Heart left ventricle (tissue), 16 donors: ENCODE results near the gene KRT6A. TPM values are rescaled to one million over a fixed set of nuclear protein-coding genes. Genes with fewer than 3 reads are reported as not detected.
A peak's percentile ranks its signal among the peaks of the same experiment; 100 is the strongest.
"Not testable (repeated sequence)": the region's sequence is repeated elsewhere in the genome, so short reads cannot be mapped to it uniquely, and the experiment has no call there.

Experiments used
- ATAC-seq, 4 donors: fragments of 200-7000 bp; cut with Tn5 transposase; one replicate each; pipeline ENCODE4 v1.9.1; 2020 to 2022; ENCODE audit warnings: moderate library complexity in 4 of 4, mild to moderate bottlenecking in 3 of 4, moderate number of reproducible peaks in 1 of 4
- DNase-seq, 5 donors: peaks; one replicate each; pipeline ENCODE4 v3.0.0-alpha.2; 2020
- H3K27ac ChIP-seq, 12 donors: fragments of 200-600 bp; sonication (generic) in 4 of 12; one replicate each; pipeline versions ENCODE4 v1.5.0 to v1.8.0; 2016 to 2022; ENCODE audit warnings: mild to moderate bottlenecking in 2 of 12
- H3K27me3 ChIP-seq, 9 donors: fragments of 200-600 bp; sonication (generic) in 2 of 9; one replicate each; pipeline versions ENCODE4 v1.5.1 to v1.8.0; 2016 to 2022; ENCODE audit warnings: mild to moderate bottlenecking in 3 of 9
- H3K36me3 ChIP-seq, 9 donors: fragments of 200-600 bp; sonication (generic) in 2 of 9; one replicate each; pipeline versions ENCODE4 v1.5.0 to v1.8.0; 2018 to 2022; ENCODE audit warnings: mild to moderate bottlenecking in 2 of 9
- H3K4me1 ChIP-seq, 12 donors: fragments of 200-600 bp; sonication (generic) in 4 of 12; one replicate each; pipeline versions ENCODE4 v1.5.0 to v1.8.0; 2016 to 2022; ENCODE audit warnings: mild to moderate bottlenecking in 3 of 12
- H3K4me3 ChIP-seq, 12 donors: fragments of 200-600 bp; sonication (generic) in 4 of 12; one replicate each; pipeline versions ENCODE4 v1.5.0 to v1.8.0; 2017 to 2022; ENCODE audit warnings: mild to moderate bottlenecking in 9 of 12, moderate library complexity in 4 of 12
- H3K9me3 ChIP-seq, 12 donors: fragments of 200-600 bp; sonication (generic) in 4 of 12; one replicate each; pipeline versions ENCODE4 v1.5.0 to v1.8.0; 2016 to 2022; ENCODE audit warnings: mild to moderate bottlenecking in 1 of 12
- CTCF ChIP-seq, 12 donors: fragments of 200-600 bp; sonication (generic) in 4 of 12; IDR thresholded peaks; one replicate each; pipeline versions ENCODE4 v1.5.0 to v1.8.0; 2018 to 2022; ENCODE audit warnings: antibody characterized with exemption in 12 of 12, mild to moderate bottlenecking in 5 of 12
- POLR2A ChIP-seq, 2 donors: fragments of 450-650 bp; IDR thresholded peaks; one replicate each; pipeline ENCODE4 v1.6.1; 2017; ENCODE audit warnings: antibody characterized with exemption in 2 of 2, mild to moderate bottlenecking in 2 of 2, moderate library complexity in 2 of 2
- WGBS, 4 donors: extraction: QIAGEN DNeasy Blood & Tissue Kit in 2 of 4; methylation state at CpG; one replicate each; pipeline versions ENCODE4 v1.1.5 to v1.1.7; 2013 to 2018; 5-methylcytosine and 5-hydroxymethylcytosine counted together
- intact Hi-C, 10 donors: fragments of 100-400 bp; cut with DNase I; formaldehyde crosslinking; loops; one replicate each; pipeline versions ENCODE4 v1.11.1 to v1.14.2; 2022
- polyA plus RNA-seq, 2 donors: library from polyadenylated mRNA; stranded (reverse); fragments of 200-250 nt; gene quantifications; one replicate each; pipeline ENCODE4 v1.2.3, GENCODE V29; 2013
- total RNA-seq, 9 donors: library from RNA; depleted of rRNA in 2 of 9; stranded (reverse); fragments of >200 nt in 2 of 9; fragmentation: NEBNext Ultra II Directional in 3 of 9; extraction: Animal tissue kit (Norgen Biotek cat#: 25700) in 3 of 9; gene quantifications; one replicate each; pipeline versions ENCODE4 v1.1.0 to v1.2.4, GENCODE V29; 2016 to 2023
- donor health status: ischemic (EF 13 %, LVEDD 7.1; RV severe dilation, severe dysfunction).
- donor health status: healthy with polysubstance abuse.
- donor health status: DM: no; HTN: yes; CAD: no.
- donor health status: DM: no; HTN: no; CAD: no.
- donor health status: ischemic (EF 25% LVEDD 6.9; RV normal size, moderate dysfunction).
- donor health status: ischemic (EF 25% LVEDD 5.7; RV mildly dilated, moderate dysfunction).
- donor health status: healthy.
- donor health status: DM: yes; HTN: yes; CAD: no.
- donor health status: ischemic (EF 35%, LVEDD 5.7; RV mildly dilated, moderate dysfunction).
- donor health status: nonischemic (EF 11% LVEDD 7.7; RV severe dilation, severe dysfunction).
- donor health status: DM: yes; HTN: yes; CAD: no.
- donor health status: PGD.
- donor health status: ischemic (EF 29% LVEDD 5.4; RV normal size, mild dysfunction).
- donor health status: nonischemic (EF 23%, LVEDD 6.1; RV moderate dilation, normal function).

KRT6A gene
- total and polyA plus RNA-seq, 11 donors, result 0.03 to 0.11 TPM; not detected in 9

GRCh38 chr12:52506858-52507715 is 14.0 kb upstream of the KRT6A start:
- H3K4me3 ChIP-seq, result no peak overlapping the region
- peaks cover 0 to 3% (median 0%) of the 10 kb centered on the region in 12 donors for H3K4me1 ChIP-seq
- peaks cover 0 to 29% (median 0%) of the 10 kb centered on the region in 9 donors for H3K27me3 ChIP-seq
- no peak overlapping the region for H3K27ac ChIP-seq
- ATAC-seq (peak in 3 of 4 donors; percentile 39 to 69 (median 51)), DNase-seq (no peak)
- WGBS, 4 donors, result 33 to 44% (median 38%) methylated on average over 4 of the region's 4 CpGs
- intact Hi-C loops, result loop anchor here (1.0 to 10.0 kb wide), 8 partner anchors 115 to 352 kb away; partner anchors contain the start of gene KRT84 (in 1 of the 10)
- TF ChIP-seq CTCF (IDR thresholded peaks at IDR 0.05) (peak; percentile 31 to 63 (median 49)), POLR2A (IDR thresholded peaks at IDR 0.05) (no peak)
- H3K36me3 ChIP-seq, result no peaks in the 10 kb centered on the region
- peaks cover 0 to 18% (median 5%) of the 10 kb centered on the region in 12 donors for H3K9me3 ChIP-seq

DNA sequence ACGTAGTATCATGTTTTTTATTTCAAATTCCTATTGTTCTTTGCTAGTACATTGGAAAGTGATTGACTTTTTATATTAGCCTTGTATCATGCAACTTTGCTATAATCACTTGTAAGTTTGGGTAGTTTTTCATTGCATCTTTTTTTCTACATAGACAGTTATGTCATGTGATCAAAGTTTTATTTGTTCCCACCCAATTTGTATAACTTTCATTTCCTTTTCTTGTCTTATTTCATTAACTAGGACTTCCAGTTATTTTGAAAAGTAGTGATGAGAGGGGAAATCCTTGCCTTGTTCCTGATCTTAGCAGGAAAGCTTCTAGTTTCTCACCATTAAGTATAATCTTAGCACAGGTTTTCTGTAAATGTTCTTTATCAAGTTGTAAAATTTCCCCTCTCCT is 9.8 kb upstream of the KRT6A start:
- intact Hi-C loops, result loop anchor here in 4 of 10 donors (10.0 kb wide), 2 partner anchors 118 to 348 kb away; partner anchors contain the start of gene KRT84 (in 1 of the 4)
- 83 to 91% (median 86%) methylated on average over 1 of the region's 1 CpG for WGBS, 4 donors
- DNase-seq (no peak), ATAC-seq (no peak)
- H3K4me1 ChIP-seq, result peaks cover 0 to 3% (median 0%) of the 10 kb centered on the region in 12 donors
- peaks cover 0 to 20% (median 0%) of the 10 kb centered on the region in 9 donors for H3K27me3 ChIP-seq
- TF ChIP-seq CTCF (IDR thresholded peaks at IDR 0.05) (no peak), POLR2A (IDR thresholded peaks at IDR 0.05) (no peak)
- no peak overlapping the region for H3K27ac ChIP-seq
- H3K36me3 ChIP-seq, result no peaks in the 10 kb centered on the region
- peaks cover 0 to 8% (median 0%) of the 10 kb centered on the region in 12 donors for H3K9me3 ChIP-seq
- H3K4me3 ChIP-seq, result no peak overlapping the region

DNA sequence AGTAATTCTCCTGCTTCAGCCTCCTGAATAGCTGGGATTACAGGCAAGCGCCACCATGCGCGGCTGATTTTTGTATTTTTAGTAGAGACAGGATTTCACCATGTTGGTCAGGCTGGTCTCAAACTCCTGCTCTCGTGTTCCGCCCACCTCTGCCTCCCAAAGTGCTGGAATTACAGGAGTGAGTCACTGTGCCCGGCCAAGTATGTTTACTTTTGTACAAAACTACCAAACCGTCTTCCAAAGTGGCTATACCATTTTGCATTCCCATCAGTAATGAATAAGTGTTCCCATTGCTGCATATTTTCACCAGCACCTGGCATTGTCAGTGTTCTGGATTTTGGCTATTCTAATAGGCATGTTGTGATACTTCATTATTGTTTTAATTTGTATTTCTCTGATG is 8.4 kb upstream of the KRT6A start:
- no peaks in the 10 kb centered on the region for H3K36me3 ChIP-seq
- peaks cover 0 to 1% (median 0%) of the 10 kb centered on the region in 12 donors for H3K4me1 ChIP-seq
- WGBS, 4 donors, result 83 to 91% (median 90%) methylated on average over 7 of the region's 7 CpGs
- peaks cover 0 to 19% (median 0%) of the 10 kb centered on the region in 9 donors for H3K27me3 ChIP-seq
- no peak for DNase-seq
- TF ChIP-seq CTCF (IDR thresholded peaks at IDR 0.05), result no peak
- no peak for TF ChIP-seq POLR2A (IDR thresholded peaks at IDR 0.05)
- intact Hi-C loops, result loop anchor here in 4 of 10 donors (10.0 kb wide), 2 partner anchors 117 to 347 kb away; partner anchors contain the start of gene KRT84 (in 1 of the 4)
- no peak for ATAC-seq
- no peak overlapping the region for H3K4me3 ChIP-seq
- no peak overlapping the region for H3K27ac ChIP-seq
- H3K9me3 ChIP-seq, result peaks cover 0 to 8% (median 0%) of the 10 kb centered on the region in 12 donors

GRCh38 chr12:52500574-52500973 is 7.5 kb upstream of the KRT6A start:
- ATAC-seq, H3K9me3 ChIP-seq, H3K36me3 ChIP-seq, DNase-seq, H3K4me3 ChIP-seq, H3K27ac ChIP-seq: not testable (repeated sequence)
- Histone ChIP-seq H3K27me3 (peaks cover 0 to 16% (median 0%) of the 10 kb centered on the region in 9 donors), H3K4me1 (peaks cover 0 to 10% (median under 1%) of the 10 kb centered on the region in 12 donors)
- WGBS, 4 donors, result 79 to 85% (median 82%) methylated on average over 6 of the region's 6 CpGs
- intact Hi-C loops, result loop anchor here in 4 of 10 donors (10.0 kb wide), 2 partner anchors 116 to 346 kb away; partner anchors contain the start of gene KRT84 (in 1 of the 4)
